Stimulated activated naive CD8-positive, alpha-beta T cell treated with anti-CD3 and anti-CD28 coated beads, Interleukin-15, amount 100 ng/mL, for 72 hours (primary cell): ENCODE measurements around the gene CTBP2.

Source experiments
- ATAC-seq: fragments of 150-1000 bp; cut with Tn5 transposase; 2 replicates; pipeline ENCODE4 v1.10.0; 2021; ENCODE audit warnings: mild to moderate bottlenecking, moderate library complexity
- DNase-seq, 2 donors: peaks; one replicate each; pipeline ENCODE4 v3.0.0; 2021 to 2022
- H3K27ac Mint-ChIP-seq, 2 donors: one replicate each; pipeline ENCODE4 v1.8.0; 2022; ENCODE audit warnings: mild to moderate bottlenecking in 2 of 2, mixed read lengths in 2 of 2, moderate library complexity in 2 of 2
- H3K27me3 Mint-ChIP-seq: one replicate; pipeline ENCODE4 v1.8.0; 2022; ENCODE audit warnings: mixed read lengths
- H3K4me1 Mint-ChIP-seq: one replicate; pipeline ENCODE4 v1.8.0; 2022; ENCODE audit warnings: mild to moderate bottlenecking, mixed read lengths
- H3K4me3 Mint-ChIP-seq, 2 donors: one replicate each; pipeline ENCODE4 v1.8.0; 2022; ENCODE audit warnings: mild to moderate bottlenecking in 2 of 2, mixed read lengths in 2 of 2, moderate library complexity in 1 of 2
- H3K9me3 Mint-ChIP-seq, 2 donors: one replicate each; pipeline ENCODE4 v1.8.0; 2022; ENCODE audit warnings: mixed read lengths in 2 of 2

Gene CTBP2

GRCh38 chr10:124977161-124977560, 183.2 kb downstream of the CTBP2 start:
- ATAC-seq (no peak), DNase-seq (no peak)
- H3K9me3 Mint-ChIP-seq = no peaks in the 10 kb centered on the region
- H3K27me3 Mint-ChIP-seq = no peaks in the 10 kb centered on the region
- H3K4me1 Mint-ChIP-seq = peaks cover 29% of the 10 kb centered on the region
- H3K27ac Mint-ChIP-seq = peak overlapping the region in 1 of 2 donors; percentile 5
- H3K4me3 Mint-ChIP-seq = no peak overlapping the region

GRCh38 chr10:124975977-124976514, 184.3 kb downstream of the CTBP2 start:
- H3K4me3 Mint-ChIP-seq = no peak overlapping the region
- peak; percentile 12 to 40 for DNase-seq
- H3K27ac Mint-ChIP-seq = peak overlapping the region in 1 of 2 donors; percentile 72
- ATAC-seq = peak; percentile 99
- no peaks in the 10 kb centered on the region for H3K27me3 Mint-ChIP-seq
- H3K9me3 Mint-ChIP-seq = no peaks in the 10 kb centered on the region
- peaks cover 35% of the 10 kb centered on the region for H3K4me1 Mint-ChIP-seq

GRCh38 chr10:124974131-124974530, 186.2 kb downstream of the CTBP2 start:
- DNase-seq = no peak
- H3K4me3 Mint-ChIP-seq = no peak overlapping the region
- H3K27me3 Mint-ChIP-seq = no peaks in the 10 kb centered on the region
- H3K4me1 Mint-ChIP-seq = peaks cover 51% of the 10 kb centered on the region
- H3K9me3 Mint-ChIP-seq = no peaks in the 10 kb centered on the region
- no peak for ATAC-seq
- no peak overlapping the region for H3K27ac Mint-ChIP-seq

- Mint-ChIP-seq H3K27ac (no peak overlapping the region), H3K27me3 (no peaks in the 10 kb centered on the region), H3K4me1 (peaks cover 45% of the 10 kb centered on the region), H3K4me3 (no peak overlapping the region), H3K9me3 (no peaks in the 10 kb centered on the region)
- DNase-seq (no peak), ATAC-seq (no peak)
Measured at GRCh38 chr10:124972637-124973036, 187.7 kb downstream of the CTBP2 start.

GRCh38 chr10:124971276-124971675, 189.1 kb downstream of the CTBP2 start:
- Mint-ChIP-seq H3K27ac (peak overlapping the region; percentile 13 to 59), H3K4me3 (no peak overlapping the region), H3K4me1 (peaks cover 37% of the 10 kb centered on the region), H3K27me3 (no peaks in the 10 kb centered on the region), H3K9me3 (no peaks in the 10 kb centered on the region)
- ATAC-seq (no peak), DNase-seq (no peak)

- H3K4me1 Mint-ChIP-seq = peaks cover 33% of the 10 kb centered on the region
- no peaks in the 10 kb centered on the region for H3K27me3 Mint-ChIP-seq
- DNase-seq (no peak), ATAC-seq (no peak)
- H3K4me3 Mint-ChIP-seq = no peak overlapping the region
- no peaks in the 10 kb centered on the region for H3K9me3 Mint-ChIP-seq
- H3K27ac Mint-ChIP-seq = peak overlapping the region in 1 of 2 donors; percentile 3
Measured at GRCh38 chr10:124967255-124967654, 193.1 kb downstream of the CTBP2 start.

- Mint-ChIP-seq H3K4me3 (no peak overlapping the region), H3K27ac (no peak overlapping the region), H3K9me3 (no peaks in the 10 kb centered on the region), H3K4me1 (peaks cover 32% of the 10 kb centered on the region), H3K27me3 (no peaks in the 10 kb centered on the region)
- DNase-seq = no peak
- ATAC-seq = no peak
Measured at GRCh38 chr10:124966008-124966407, 194.4 kb downstream of the CTBP2 start.

- Mint-ChIP-seq H3K4me3 (no peak overlapping the region), H3K27ac (no peak overlapping the region), H3K9me3 (no peaks in the 10 kb centered on the region), H3K27me3 (no peaks in the 10 kb centered on the region), H3K4me1 (peaks cover 30% of the 10 kb centered on the region)
- DNase-seq = no peak
- no peak for ATAC-seq
Measured at GRCh38 chr10:124963866-124964720, 196.3 kb downstream of the CTBP2 start.

GRCh38 chr10:124962421-124962820, 197.9 kb downstream of the CTBP2 start:
- H3K9me3 Mint-ChIP-seq = no peaks in the 10 kb centered on the region
- H3K4me3 Mint-ChIP-seq = no peak overlapping the region
- H3K27ac Mint-ChIP-seq = no peak overlapping the region
- H3K4me1 Mint-ChIP-seq = peaks cover 41% of the 10 kb centered on the region
- no peaks in the 10 kb centered on the region for H3K27me3 Mint-ChIP-seq
- ATAC-seq (no peak), DNase-seq (no peak)

GRCh38 chr10:124961248-124961570, 199.2 kb downstream of the CTBP2 start:
- DNase-seq (no peak), ATAC-seq (peak; percentile 46)
- H3K27me3 Mint-ChIP-seq = no peaks in the 10 kb centered on the region
- peaks cover 50% of the 10 kb centered on the region for H3K4me1 Mint-ChIP-seq
- no peaks in the 10 kb centered on the region for H3K9me3 Mint-ChIP-seq
- peak overlapping the region; percentile 18 to 28 for H3K4me3 Mint-ChIP-seq
- no peak overlapping the region for H3K27ac Mint-ChIP-seq

- DNase-seq = no peak
- no peak for ATAC-seq
- no peaks in the 10 kb centered on the region for H3K27me3 Mint-ChIP-seq
- no peak overlapping the region for H3K27ac Mint-ChIP-seq
- H3K9me3 Mint-ChIP-seq = no peaks in the 10 kb centered on the region
- H3K4me3 Mint-ChIP-seq = peak overlapping the region in 1 of 2 donors; percentile 2
- peaks cover 54% of the 10 kb centered on the region for H3K4me1 Mint-ChIP-seq
Measured at GRCh38 chr10:124959564-124959963, 200.8 kb downstream of the CTBP2 start.

GRCh38 chr10:124957404-124957947, 202.9 kb downstream of the CTBP2 start:
- Mint-ChIP-seq H3K27ac (no peak overlapping the region), H3K4me3 (no peak overlapping the region), H3K9me3 (no peaks in the 10 kb centered on the region), H3K27me3 (no peaks in the 10 kb centered on the region), H3K4me1 (peaks cover 64% of the 10 kb centered on the region)
- no peak for DNase-seq
- ATAC-seq = no peak

GRCh38 chr10:124956764-124957163, 203.6 kb downstream of the CTBP2 start:
- no peak for DNase-seq
- Mint-ChIP-seq H3K27ac (peak overlapping the region in 1 of 2 donors; percentile 59), H3K4me1 (peaks cover 64% of the 10 kb centered on the region), H3K27me3 (no peaks in the 10 kb centered on the region), H3K4me3 (no peak overlapping the region), H3K9me3 (no peaks in the 10 kb centered on the region)
- ATAC-seq = no peak

GRCh38 chr10:124955868-124956267, 204.5 kb downstream of the CTBP2 start:
- no peaks in the 10 kb centered on the region for H3K27me3 Mint-ChIP-seq
- no peak for ATAC-seq
- no peaks in the 10 kb centered on the region for H3K9me3 Mint-ChIP-seq
- H3K4me1 Mint-ChIP-seq = peaks cover 57% of the 10 kb centered on the region
- DNase-seq = no peak
- no peak overlapping the region for H3K4me3 Mint-ChIP-seq
- H3K27ac Mint-ChIP-seq = no peak overlapping the region

- peaks cover 53% of the 10 kb centered on the region for H3K4me1 Mint-ChIP-seq
- no peaks in the 10 kb centered on the region for H3K27me3 Mint-ChIP-seq
- H3K4me3 Mint-ChIP-seq = no peak overlapping the region
- no peak overlapping the region for H3K27ac Mint-ChIP-seq
- H3K9me3 Mint-ChIP-seq = no peaks in the 10 kb centered on the region
- DNase-seq = no peak
- no peak for ATAC-seq
Measured at GRCh38 chr10:124955243-124955642, 205.1 kb downstream of the CTBP2 start.

- Mint-ChIP-seq H3K27me3 (no peaks in the 10 kb centered on the region), H3K9me3 (no peaks in the 10 kb centered on the region), H3K4me3 (no peak overlapping the region), H3K4me1 (peaks cover 44% of the 10 kb centered on the region), H3K27ac (no peak overlapping the region)
- DNase-seq = no peak
- ATAC-seq = no peak
Measured at GRCh38 chr10:124953421-124953820, 206.9 kb downstream of the CTBP2 start.
